HG02840 (cell line): ENCODE data around the gene PTPN23.
"Not testable (repeated sequence)": the region's sequence is repeated elsewhere in the genome, so short reads cannot be mapped to it uniquely, and the experiment has no call there.

ENCODE experiments used
- ATAC-seq: cut with Tn5 transposase; IDR thresholded peaks from one replicate; pipeline ENCODE4 v1.9.1; 2021; ENCODE audit warnings: mild to moderate bottlenecking, moderate library complexity, moderate number of reproducible peaks; ENCODE audit not compliant: unreplicated experiment, low FRiP score

Gene PTPN23

DNA sequence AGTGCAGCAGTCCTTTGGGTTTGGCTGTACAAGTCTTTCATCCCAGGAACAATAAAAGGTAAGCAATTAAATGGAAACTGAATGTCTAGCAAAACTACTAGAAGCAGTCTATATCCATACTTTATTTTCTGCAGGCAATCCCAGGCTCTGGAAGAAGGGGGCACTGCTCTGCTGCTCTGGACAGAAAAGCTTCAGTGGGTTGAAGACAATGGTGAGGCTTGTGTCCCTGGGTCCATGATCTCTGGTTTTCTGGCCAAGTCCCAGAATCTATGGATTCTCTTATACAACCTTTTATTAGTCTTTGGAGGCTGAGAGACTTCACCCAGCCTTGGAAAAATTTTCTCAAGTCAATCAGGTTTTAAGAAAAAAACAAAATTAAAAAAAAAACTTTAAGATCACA lies 59.3 kb downstream of the PTPN23 start:
- ATAC-seq = no peak

DNA sequence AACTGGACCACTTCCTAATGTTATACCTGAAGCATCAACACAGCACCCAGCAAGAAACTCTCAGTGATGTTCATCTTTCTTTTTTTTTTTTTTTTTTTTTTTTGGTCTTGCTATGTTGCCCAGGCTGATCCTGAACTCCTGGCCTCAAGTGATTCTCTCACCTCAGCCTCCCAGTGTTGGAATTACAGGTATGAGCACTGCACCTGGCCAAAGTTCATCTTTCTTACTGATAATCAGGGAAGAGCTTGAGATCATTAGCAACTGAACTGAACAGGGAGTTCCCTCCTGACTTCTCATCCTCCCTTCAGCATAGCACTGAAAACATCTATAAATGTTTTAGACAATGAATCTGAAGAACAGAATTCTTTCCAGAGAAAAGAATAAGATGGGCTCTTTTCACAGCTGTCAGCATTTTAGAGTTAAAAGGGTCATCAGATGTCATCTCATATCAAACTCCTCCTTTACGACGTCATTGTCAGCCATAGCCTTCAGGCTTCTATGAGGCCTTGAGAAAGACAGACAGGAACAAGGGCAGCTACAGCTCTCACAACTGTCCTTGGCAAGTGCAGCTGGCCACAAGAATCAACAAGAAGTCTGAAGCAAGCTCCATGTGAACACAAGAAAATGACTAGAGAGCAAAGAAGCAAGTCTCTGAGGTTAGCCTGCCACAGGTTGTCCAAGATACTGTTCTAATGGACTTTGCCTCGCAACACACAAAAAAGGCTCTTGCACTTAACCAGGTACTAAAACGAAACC lies 61.2 kb downstream of the PTPN23 start:
- no peak for ATAC-seq

DNA sequence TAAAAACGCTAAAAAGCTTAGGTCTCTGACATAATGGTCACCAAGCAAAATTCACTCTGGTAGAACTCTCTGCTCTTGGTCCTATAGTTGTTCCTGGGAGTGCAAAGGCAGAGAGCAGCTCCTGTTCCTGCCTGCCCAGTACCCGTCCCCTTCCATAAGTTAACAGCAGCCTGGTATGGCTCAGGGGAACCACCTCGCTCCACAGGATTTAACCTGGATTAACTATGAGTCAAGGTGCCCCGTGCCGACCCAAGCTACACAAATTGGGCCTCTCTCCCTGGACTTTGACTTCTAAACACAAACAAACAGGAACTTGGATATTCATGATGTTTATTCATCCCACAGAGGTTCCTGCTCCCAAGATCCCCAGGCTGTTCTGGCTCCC lies 62.8 kb downstream of the PTPN23 start:
- ATAC-seq = no peak

DNA sequence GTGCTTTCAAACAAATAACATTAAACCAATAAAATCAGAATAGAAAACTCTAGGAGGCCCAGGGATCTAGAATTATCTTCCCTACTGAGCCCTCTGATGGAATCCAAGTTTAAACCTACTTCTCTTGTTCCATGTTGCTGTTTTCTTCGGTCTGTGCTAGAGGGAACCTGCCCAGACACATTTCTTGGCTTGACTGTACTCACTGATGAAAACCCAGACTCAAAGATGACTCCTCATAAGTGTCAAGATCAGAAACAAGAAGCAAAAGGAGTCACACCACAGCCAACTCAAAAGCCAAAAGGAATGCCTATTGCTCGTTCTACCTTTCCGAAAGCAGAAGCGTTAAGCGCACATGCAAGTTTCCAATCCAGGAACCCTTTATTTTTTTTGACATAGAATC lies 63.3 kb downstream of the PTPN23 start:
- ATAC-seq = no peak

DNA sequence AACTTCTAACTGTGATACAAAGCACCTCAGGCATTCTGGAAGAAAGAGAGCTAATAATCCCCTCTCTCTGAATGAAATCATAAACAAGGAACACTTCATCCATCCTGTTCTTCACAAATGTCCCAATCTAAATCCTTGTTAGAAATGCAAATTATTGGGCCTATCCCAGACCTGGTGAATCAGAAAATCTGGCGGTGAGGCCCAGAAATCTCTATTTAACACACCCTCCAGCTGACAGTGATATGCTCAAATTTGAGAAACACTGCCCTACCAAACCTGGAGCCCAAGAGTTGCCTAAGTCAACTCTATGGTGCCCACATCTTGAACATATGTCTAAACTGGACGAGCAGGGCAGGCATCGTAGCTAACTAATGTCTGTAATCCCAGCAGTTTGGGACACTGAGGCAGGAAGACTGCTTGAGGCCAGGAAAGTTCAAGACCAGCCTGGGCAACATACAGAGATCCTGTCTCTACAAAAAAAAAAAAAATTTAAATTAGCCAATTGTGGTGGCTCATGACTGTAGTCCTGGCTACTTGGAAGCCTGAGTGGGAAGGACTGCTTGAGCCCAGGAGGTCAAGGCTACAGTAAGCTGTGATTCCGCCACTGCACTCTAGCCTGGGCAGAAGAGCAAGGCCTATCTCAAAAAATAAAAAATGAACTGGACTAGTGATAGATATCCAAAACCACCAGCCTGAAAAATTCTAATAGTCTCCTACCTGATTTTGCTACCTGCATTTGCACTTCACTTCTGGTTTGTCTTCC lies 71.8 kb downstream of the PTPN23 start:
- no peak for ATAC-seq

DNA sequence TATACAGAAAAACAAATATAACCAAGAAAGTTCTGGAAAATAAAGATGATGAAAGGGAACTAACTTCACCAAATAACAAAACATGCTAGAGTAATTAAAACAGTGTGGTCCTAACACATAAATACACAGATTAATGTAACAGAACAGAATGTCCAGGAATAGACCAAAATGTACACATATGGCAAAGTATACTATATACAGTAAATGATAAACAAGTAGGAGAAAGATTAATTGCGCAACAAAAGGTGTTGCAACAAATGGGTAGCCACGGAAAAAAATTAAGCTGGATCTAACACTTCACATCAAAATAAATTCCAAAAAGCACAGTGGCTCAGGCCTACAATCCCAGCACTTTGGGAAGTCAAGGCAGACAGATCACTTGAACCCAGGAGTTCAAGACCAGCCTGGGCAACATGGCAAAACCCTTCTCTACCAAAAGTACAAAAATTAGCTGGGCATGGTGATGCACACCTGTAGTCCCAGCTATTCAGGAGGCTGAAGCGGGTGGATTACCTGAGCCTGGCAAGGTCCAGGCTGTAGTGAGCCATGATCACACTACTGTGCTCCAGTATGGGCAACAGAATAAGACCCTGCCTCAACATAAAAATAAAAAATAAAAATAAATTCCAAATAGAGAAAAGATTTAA lies 75.1 kb downstream of the PTPN23 start:
- ATAC-seq = no peak

DNA sequence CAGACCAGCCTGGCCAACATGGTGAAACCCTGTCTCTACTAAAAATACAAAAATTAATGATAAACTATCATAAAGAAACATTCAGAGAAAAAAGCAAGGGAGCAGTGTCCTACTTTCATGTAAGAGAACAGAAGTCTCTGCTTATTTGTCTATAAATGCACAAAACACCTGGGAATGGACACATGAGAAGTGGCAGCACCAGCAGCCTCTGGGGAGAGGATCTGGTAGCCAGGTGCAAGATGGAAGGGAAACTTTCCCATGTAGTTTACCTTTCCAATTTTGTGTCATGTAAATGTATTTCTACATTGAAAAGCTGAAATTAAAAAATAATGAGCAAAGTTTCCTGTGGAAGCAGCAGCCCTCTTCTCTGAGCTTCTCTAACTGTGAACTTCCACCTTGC lies 76.2 kb downstream of the PTPN23 start:
- no peak for ATAC-seq

DNA sequence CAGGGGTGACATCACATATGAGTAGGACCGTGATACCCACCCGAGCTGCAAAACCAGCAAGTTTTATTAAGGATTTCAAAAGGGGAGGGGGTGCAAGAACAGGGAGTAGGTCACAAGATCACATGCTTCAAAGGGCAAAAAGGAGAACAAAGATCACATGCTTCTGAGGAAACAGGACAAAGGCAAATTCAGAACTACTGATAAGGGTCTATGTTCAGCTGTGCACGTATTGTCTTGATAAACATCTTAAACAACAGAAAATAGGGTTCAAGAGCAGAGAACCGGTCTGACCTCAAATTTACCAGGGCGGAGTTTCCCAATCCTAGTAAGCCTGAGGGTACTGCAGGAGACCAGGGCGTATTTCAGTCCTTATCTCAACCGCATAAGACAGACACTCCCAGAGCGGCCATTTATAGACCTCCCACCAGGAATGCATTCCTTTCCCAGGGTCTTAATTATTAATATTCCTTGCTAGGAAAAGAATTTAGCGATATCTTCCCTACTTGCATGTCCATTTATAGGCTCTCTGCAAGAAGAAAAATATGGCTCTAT lies 78.8 kb downstream of the PTPN23 start:
- not testable (repeated sequence) for ATAC-seq
